NCI-H774 (cell line): ENCODE data around the gene ZNF646.
A peak's percentile ranks its signal among the peaks of the same experiment; 100 is the strongest.

Source experiments
- DNase-seq: peaks from one replicate; lab custom pipeline; 2025; lab: John Stamatoyannopoulos, UW

Gene ZNF646

GRCh38 chr16:31073970-31074813 lies at the start of gene ZNF646, which contains the start of gene ZNF668:
ZNF646 (plus strand) TSS chr16:31074422; CDS start chr16:31076325, 1,903 bp downstream.
ZNF668 (minus strand) TSS chr16:31074240; CDS start chr16:31064459, 9,781 bp downstream.
- peak; percentile 99 for DNase-seq

GRCh38 chr16:31025339-31025738 lies 48.9 kb upstream of the ZNF646 start:
- DNase-seq = no peak

GRCh38 chr16:31029272-31029671 lies 45.0 kb upstream of the ZNF646 start:
- no peak for DNase-seq

- DNase-seq = no peak
Measured at GRCh38 chr16:31031276-31031675, 42.9 kb upstream of the ZNF646 start.

- DNase-seq = peak; percentile 94
Measured at GRCh38 chr16:31032736-31033708, 41.2 kb upstream of the ZNF646 start, which contains the start of gene STX4. STX4 (plus strand) TSS chr16:31033558; CDS start chr16:31033806, 248 bp downstream.

- DNase-seq = peak; percentile 66
Measured at GRCh38 chr16:31033709-31034492, 40.3 kb upstream of the ZNF646 start.

- DNase-seq = no peak
Measured at GRCh38 chr16:31036691-31037090, 37.5 kb upstream of the ZNF646 start.

DNA sequence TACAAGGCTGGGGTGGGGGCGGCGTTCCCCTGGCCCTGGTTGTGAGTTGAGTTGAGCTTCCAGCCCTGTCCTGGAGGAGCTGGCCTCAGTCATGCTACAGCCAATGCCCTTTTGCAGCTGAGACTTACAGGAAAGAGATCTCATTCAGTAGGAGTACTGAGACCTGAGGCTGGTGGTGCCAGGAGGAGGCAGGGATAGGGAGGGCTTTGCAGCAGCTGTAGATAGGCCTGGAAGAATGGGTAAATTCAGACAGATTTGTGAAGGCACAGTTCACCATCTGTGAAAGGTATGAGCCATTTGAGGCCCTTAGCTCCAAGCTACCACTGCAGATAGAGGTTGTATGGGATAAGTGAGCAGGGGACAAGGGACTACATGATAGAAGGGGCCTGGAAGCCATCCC lies 35.2 kb upstream of the ZNF646 start:
- DNase-seq = no peak

- DNase-seq = no peak
Measured at GRCh38 chr16:31042866-31043265, 31.4 kb upstream of the ZNF646 start.

- DNase-seq = no peak
Measured at GRCh38 chr16:31043352-31043751, 30.9 kb upstream of the ZNF646 start.

DNA sequence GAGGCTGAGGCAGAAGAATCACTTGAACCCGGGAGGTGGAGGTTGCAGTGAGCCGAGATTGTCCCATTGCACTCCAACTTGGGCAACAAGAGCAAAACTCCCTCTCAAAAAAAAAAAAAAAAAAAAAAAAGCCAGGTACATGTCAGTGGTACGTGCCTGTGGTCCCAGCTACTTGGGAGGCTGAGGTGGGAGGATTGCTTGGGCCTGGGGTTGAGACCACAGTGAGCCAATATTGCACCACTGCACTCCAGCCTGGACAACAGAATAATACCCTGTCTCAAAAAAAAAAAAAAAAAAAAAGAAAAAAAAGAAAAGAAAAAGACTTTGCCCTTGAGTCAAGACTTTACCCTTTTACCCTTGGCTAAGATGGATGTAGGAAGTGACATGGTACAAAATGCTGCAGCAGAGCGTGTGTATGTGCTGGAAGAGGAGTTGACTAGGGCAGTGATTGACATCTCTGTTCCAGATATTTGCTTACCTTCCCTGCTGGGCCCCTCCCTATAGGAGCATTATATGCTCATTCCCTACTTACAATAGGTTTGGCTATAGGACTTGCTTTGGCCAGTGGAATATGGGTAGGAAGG lies 30.2 kb upstream of the ZNF646 start:
- DNase-seq = no peak

DNA sequence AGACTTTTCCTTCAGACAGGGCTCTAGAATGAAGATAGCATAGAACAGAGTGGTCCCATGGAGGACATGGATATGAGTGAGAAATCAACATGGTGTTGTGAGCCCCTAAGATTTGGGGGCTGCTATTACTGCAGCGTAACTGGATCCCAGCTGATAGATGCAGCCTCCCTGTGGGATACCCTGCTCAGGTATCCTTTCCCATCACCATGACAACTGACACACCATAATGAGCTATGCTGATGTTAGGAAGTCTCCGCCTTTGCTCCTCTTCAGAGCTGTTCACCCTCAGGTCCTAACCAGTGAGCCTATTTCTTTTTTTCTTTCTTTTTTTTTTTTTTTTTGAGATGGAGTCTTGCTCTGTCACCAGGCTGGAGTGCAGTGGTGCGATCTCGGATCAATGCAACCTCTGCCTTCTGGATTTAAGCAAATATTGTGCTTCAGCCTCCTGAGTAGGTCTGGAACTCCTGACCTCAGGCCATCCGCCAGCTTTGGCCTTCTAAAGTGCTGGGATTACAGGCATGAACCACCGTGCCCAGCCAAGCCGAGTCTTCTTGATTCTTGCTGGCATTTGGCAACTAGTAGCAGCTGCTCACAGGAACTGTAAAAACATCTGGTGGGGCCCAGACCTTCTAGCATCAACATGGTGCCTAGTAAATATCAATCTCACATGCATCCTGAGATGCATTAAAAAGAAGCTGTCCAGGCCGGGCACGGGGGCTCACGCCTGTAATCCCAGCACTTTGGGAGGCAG lies 23.8 kb upstream of the ZNF646 start:
- DNase-seq = no peak

GRCh38 chr16:31052114-31052513 lies 22.1 kb upstream of the ZNF646 start:
- DNase-seq = no peak

DNA sequence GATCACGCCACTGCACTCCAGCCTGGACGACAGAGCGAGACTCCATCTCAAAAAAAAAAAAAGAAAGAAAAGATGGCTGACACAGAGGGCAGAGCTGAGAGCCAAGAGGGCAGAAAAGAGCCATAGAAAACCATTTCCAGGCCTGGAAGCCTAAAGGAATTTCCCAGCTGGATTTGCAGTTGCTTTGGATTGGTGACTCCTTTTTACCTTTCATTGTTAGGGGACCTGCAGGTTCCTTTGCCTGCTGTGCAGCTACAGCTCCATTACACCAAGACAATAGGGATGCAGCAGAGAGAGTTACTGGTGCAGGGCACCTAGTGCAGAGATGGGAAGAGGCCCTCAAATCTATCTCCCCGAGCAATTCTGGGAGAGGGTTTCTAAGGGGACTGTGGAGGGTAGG lies 18.6 kb upstream of the ZNF646 start:
- no peak for DNase-seq

DNA sequence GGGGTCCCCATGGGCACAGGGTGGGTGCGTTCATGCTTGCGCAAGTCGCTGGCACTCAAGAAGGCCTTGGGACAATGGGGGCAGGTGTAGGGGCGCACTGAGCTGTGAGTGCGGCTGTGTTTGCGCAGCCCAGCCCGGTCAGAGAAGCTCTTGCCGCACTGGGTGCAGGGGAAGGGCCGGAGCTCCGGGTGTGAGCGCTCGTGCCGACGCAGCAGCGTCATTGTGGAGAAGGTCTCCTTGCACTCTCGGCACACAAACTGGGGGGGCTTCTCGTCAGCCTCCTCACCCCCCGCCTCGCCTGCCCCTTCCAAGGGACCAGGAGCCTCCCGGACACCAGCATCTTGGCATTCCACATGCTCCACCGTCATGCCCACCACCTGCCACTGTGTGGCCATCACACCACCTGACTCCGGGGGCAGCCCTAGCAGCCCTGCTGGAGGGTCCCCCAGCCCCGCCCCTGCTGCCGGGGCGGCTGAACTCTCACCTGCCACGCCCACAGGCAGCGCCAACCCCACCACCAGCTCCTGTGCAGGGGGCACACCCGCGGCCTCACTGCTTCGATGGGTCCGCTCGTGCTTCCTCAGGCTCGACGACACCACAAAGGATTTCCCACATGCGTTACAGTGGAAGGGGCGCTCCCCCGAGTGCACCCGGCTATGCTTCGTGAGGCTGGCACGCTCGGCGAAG lies 13.0 kb upstream of the ZNF646 start:
- no peak for DNase-seq

DNA sequence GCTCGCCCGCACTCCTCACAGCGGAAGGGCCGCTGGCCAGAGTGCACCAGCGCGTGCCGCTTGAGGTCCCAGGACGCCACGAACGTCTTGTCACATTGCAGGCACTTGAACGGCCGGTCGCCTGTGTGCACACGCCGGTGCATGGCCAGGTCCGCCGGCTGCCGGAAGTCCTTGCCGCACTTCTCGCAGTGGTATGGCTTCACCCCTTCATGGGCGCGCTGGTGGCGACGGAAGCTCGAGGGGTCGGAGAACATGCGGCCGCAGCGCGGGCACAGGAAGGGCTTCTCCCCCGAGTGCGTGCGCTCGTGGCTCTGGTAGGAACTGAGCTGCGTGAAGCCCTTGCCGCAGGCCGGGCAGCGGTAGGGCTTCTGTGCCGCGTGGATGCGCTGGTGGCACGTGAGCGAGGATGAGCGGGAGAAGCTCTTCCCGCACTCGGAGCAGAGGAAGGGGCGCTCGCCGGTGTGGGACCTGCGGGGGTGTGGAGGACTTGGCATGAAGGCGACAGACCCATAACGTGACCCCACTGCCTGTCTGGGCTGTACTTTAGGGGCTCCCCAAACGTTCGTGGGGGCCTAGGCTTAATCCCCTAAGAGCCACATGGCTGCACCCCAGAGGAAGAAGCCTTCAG lies 12.3 kb upstream of the ZNF646 start:
- no peak for DNase-seq

DNA sequence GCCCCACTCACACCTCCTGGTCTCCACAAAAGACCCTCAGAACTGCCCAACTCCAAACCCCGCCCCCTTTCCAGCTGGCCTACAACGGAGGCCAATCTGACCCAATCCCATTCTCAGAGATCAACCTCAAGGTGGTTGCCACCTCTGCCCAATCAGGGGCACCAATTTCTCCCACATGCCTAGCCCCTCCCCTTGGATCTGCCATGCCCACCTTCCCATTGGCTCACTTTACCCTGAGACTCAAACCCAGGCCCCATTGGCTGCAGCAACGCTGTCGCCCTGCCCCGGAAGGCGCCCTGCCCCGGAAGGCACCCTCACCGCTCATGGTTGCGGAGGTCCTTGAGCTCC lies 10.8 kb upstream of the ZNF646 start:
- DNase-seq = no peak

GRCh38 chr16:31063843-31064611 lies 10.2 kb upstream of the ZNF646 start:
- no peak for DNase-seq
